ENCODE measurements around the gene SDHA. TPM values are rescaled to one million over a fixed set of nuclear protein-coding genes. Genes with fewer than 3 reads are reported as not detected.
"Not testable (repeated sequence)": the region's sequence is repeated elsewhere in the genome, so short reads cannot be mapped to it uniquely, and the experiment has no call there.

Gene SDHA
- total RNA-seq, 2 donors from 2014 or later, result 242 to 366 TPM

DNA sequence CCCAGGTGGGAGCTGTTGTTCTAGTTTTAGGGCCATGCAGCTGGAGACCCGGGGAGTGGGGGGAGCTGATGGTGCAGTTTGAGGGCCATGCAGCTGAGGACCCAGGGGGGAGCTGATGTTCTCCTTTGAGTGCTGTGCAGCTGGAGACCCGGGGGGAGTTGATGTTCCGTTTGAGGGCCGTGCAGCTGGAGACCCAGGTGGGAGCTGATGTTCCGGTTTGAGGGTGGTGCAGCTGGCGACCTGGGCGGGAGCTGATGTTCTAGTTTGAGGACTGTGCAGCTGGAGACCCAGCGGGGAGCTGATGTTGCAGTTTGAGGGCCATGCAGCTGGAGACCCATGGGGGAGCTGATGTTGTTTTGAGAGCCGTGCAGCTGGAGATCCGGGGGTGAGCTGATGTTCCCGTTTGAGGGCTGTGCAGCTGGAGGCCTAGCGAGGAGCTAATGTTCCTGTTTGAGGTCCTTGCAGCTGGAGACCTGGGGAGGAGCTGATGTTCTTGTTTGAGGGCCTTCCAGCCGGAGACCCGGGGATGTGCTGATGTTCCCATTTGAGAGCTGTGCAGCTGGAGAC lies 68.0 kb downstream of the SDHA start:
- Histone ChIP-seq H3K27me3 (no peaks in the 10 kb centered on the region), H3K36me3 (no peaks in the 10 kb centered on the region), H3K4me1 (no peaks in the 10 kb centered on the region), H3K9me3 (no peaks in the 10 kb centered on the region), H3K4me3 (no peak overlapping the region), H3K27ac (no peak overlapping the region)
- TF ChIP-seq, protein P1, sequence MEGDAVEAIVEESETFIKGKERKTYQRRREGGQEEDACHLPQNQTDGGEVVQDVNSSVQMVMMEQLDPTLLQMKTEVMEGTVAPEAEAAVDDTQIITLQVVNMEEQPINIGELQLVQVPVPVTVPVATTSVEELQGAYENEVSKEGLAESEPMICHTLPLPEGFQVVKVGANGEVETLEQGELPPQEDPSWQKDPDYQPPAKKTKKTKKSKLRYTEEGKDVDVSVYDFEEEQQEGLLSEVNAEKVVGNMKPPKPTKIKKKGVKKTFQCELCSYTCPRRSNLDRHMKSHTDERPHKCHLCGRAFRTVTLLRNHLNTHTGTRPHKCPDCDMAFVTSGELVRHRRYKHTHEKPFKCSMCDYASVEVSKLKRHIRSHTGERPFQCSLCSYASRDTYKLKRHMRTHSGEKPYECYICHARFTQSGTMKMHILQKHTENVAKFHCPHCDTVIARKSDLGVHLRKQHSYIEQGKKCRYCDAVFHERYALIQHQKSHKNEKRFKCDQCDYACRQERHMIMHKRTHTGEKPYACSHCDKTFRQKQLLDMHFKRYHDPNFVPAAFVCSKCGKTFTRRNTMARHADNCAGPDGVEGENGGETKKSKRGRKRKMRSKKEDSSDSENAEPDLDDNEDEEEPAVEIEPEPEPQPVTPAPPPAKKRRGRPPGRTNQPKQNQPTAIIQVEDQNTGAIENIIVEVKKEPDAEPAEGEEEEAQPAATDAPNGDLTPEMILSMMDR (IDR thresholded peaks at IDR 0.05), result no peak
- DNase-seq (ENCODE audit: low spot score), result no peak

DNA sequence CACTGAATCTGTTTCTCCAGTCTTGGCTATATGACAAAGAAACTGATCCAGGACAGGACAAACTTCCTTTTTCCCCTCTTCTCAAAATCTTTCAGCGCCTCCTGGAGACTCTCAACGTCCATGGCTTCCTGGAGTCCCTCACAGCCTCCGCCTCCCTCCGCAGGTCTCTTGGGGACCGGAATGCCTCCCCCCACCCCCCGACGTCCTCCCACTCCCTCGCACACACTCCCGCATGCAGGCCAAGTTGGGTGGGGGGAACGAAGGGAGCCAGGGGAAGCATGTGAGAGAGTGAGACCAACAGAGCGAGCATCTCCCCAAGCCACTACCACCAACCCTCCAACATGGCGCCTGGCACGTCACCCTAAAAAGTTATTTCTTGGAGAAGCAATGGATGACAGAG lies 72.1 kb downstream of the SDHA start:
- not testable (repeated sequence) for H3K36me3 ChIP-seq; H3K9me3 ChIP-seq; DNase-seq (ENCODE audit: low spot score); H3K27ac ChIP-seq; H3K4me1 ChIP-seq; H3K4me3 ChIP-seq; H3K27me3 ChIP-seq

DNA sequence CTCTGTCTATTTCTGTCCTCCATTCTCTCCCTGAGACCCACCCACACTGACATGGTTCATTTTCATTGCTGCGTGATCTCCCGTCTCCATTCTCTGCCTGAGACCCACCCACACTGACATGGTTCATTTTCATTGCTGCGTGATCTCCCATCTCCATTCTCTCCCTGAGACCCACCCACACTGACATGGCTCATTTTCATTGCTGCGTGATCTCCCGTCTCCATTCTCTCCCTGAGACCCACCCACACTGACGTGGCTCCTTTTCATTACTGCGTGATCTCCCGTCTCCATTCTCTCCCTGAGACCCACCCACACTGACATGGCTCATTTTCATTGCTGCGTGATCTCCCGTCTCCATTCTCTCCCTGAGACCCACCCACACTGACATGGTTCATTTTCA lies 73.2 kb downstream of the SDHA start:
- DNase-seq (ENCODE audit: low spot score), result not testable (repeated sequence)

DNA sequence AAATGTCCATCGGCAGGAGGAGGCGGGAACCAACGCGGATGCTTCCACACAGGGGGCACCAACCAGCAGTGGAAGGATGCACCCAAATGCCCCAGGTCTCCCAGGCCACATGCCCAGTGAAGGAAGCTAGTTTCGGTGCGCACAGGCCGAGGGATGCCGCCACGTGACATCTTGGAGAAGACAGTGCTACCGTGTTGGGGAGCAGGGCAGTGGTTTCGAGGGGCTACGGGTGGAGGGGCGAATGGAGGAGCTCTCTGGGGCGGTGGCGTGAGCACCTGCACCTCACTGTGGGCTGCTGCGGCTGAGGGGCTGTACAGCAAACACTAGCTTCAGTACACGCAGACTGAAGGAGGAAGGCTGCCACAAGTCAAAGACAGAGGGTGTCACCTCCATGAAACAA lies 76.7 kb downstream of the SDHA start:
- not testable (repeated sequence) for H3K9me3 ChIP-seq; H3K27ac ChIP-seq; H3K36me3 ChIP-seq; DNase-seq (ENCODE audit: low spot score); H3K4me1 ChIP-seq; H3K4me3 ChIP-seq; H3K27me3 ChIP-seq

More for the DNA sequence above, 73.2 kb downstream of the SDHA start:
- not testable (repeated sequence) for H3K36me3 ChIP-seq, H3K27ac ChIP-seq, H3K27me3 ChIP-seq, H3K4me3 ChIP-seq, H3K4me1 ChIP-seq, H3K9me3 ChIP-seq

DNA sequence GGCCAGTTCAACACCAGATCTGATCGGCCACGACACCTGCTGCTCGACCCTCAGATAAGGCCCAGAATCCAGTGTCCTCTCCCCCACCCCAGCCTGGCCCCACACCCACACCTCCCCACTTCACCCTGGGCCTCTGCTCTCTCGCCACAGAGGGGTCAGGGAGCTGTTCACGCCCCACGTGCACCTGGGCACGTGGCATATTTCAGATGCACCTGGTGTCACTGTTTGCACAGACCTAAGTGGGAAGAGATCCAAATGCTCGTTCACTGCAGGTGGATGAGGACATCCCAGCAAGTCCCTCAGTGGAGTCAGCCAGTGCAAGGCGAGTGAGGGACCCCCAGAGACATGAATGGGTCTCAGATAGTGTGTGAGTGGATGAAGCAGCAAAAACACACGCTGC lies 78.1 kb downstream of the SDHA start:
- DNase-seq (ENCODE audit: low spot score); H3K4me1 ChIP-seq; H3K9me3 ChIP-seq; H3K27me3 ChIP-seq; H3K27ac ChIP-seq; H3K4me3 ChIP-seq; H3K36me3 ChIP-seq: not testable (repeated sequence)

DNA sequence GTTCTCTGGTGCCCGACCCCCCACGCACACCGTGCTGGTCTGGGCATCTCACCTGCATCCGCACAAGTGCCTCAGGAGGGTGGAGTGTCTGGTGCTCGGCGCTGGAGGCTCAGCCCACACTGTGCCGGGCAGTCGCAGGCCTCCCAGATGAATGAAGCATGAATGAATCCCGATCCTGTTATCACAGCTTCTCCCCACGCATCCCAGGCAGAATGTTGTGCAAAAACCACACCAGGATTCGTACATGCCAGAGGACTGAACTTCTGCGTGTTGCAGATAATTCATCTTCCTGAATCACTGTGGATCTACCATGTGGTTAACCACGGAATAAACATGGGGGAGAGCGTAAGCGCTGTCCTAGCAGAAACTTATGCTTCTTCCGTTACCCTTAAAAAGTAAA lies 78.8 kb downstream of the SDHA start:
- not testable (repeated sequence) for DNase-seq (ENCODE audit: low spot score); H3K4me3 ChIP-seq; H3K9me3 ChIP-seq; H3K36me3 ChIP-seq; H3K4me1 ChIP-seq; H3K27ac ChIP-seq; H3K27me3 ChIP-seq

DNA sequence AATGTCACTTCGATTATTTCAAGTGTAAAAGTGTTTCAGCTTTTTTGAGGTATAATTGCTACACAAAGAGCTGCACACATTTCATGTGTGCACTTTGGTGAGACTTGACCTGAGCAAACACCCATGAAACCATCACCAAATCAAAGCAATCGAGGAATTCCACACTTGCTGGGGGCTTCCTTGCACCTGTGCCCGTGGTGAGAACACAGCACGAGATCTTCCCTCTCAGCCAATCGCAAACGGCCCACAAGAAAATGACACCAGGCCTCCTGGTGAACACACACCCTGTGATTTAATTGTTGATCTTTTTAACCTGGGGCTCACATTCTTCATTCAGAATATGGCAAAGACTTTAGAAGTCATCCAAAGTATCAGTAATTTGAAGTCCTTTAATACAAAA lies 79.3 kb downstream of the SDHA start:
- not testable (repeated sequence) for H3K4me1 ChIP-seq; H3K9me3 ChIP-seq; H3K36me3 ChIP-seq; H3K27ac ChIP-seq; H3K27me3 ChIP-seq; H3K4me3 ChIP-seq; DNase-seq (ENCODE audit: low spot score)

DNA sequence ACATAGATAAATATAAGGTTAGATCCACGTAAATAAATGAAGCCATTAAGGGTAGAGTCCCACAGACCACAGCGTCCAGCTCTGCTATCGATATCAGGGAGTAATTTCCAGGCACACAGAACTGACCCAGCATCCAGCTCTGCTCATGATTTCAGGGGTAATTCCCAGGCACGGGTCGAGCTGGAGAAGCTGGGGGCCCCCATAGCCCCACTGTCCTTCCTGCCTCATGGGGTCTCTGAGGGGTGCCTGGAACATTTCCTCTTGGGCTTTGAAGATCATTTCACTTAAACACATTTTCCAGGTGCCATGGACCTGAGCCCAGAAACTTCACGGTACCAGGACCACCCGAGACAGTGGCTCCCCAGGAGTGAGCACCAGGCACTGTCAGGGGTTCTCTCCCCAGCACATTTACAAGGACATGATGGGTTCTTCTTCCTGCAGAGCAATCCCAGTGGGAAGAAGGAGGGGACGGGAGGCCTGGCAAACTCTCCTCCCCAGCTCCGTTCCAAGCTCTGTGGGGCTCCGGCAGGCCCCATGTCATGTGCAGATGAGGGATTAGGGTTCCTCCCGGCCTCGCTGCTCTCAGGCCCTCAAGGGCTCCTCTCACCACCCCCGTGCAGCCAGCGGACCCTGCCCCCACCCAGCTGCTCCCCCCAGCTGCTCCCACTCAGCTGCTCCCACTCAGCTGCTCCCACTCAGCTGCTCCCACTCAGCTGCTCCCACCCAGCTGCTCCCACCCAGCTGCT lies 80.0 kb downstream of the SDHA start:
- H3K9me3 ChIP-seq; H3K27ac ChIP-seq; DNase-seq (ENCODE audit: low spot score); H3K36me3 ChIP-seq; H3K4me1 ChIP-seq; H3K27me3 ChIP-seq; H3K4me3 ChIP-seq: not testable (repeated sequence)

DNA sequence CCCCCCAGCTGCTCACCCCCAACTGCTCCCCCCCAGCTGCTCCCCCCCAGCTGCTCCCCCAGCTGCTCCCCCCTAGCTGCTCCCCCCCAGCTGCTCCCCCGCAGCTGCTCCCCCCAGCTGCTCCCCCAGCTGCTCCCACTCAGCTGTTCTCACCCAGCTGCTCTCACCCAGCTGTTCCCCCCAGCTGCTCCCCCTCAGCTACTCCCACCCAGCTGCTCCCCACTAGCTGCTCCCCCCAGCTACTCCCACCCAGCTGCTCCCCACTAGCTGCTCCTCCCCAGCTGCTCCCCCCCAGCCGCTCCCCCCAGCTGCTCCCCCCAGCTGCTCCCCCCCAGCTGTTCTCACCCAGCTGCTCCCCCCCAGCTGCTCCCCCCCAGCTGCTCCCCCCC lies 80.6 kb downstream of the SDHA start:
- Histone ChIP-seq H3K4me3 (no peak overlapping the region), H3K4me1 (no peaks in the 10 kb centered on the region), H3K9me3 (no peaks in the 10 kb centered on the region), H3K36me3 (no peaks in the 10 kb centered on the region), H3K27me3 (no peaks in the 10 kb centered on the region), H3K27ac (no peak overlapping the region)
- DNase-seq (ENCODE audit: low spot score), result no peak
- TF ChIP-seq, protein P1 (IDR thresholded peaks at IDR 0.05), result no peak

DNA sequence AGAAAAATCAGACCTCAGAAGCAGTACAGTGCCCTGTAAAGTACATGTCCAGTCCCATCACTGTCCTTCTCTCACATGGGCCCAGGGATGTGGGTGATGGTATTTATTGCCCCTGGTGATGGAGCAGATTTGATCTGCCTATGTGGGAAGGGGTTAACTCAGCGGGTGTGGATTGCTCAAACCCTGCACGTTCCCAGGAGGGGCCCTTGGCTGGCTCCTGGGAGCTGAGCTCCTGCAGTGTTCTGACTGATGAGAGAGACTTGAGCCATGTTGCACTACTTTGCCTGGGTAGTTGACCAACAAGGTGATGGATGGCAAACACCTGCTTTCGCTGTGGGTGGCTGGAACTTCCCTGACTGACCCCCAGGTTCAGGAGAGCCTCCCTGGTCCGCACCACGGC lies 81.8 kb downstream of the SDHA start:
- H3K4me3 ChIP-seq; H3K36me3 ChIP-seq; H3K4me1 ChIP-seq; DNase-seq (ENCODE audit: low spot score); H3K9me3 ChIP-seq; H3K27ac ChIP-seq; H3K27me3 ChIP-seq: not testable (repeated sequence)

DNA sequence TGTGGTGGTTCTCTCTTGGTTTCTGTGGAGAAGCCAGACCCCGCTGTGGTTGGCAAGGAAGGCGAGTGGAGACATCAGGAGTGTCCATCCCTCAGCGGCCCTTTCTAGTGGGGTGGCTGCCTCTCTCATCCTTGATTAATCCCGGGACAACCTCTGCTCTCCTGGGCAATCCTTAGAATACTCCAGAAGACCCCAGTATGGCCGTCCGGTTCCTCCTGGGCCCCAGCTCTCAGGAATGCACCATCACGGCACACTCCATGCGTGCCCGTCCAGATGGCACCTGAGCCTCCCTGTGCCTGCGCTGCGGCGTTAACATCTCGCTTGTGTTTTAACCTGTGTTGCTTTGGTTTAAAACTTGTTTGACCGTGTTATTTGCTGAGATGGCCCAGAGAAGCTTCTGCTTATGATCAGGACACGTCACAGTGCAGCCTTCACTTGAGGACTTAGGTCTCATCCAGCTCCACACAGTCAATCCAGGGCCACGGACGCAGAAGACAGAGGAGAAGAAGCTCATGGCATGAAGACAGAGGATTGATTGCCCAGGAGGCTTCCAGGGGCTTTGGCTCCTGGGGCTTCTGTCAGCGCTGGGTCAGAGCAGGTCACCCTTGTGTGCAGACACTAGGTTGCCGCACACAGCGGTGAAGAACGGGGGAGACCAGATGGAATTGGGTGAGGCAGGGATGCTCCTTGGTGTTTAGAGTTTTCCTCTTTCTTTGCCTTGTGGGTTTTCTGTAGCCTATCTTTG lies 82.7 kb downstream of the SDHA start:
- H3K9me3 ChIP-seq; DNase-seq (ENCODE audit: low spot score); H3K4me3 ChIP-seq; H3K4me1 ChIP-seq; H3K36me3 ChIP-seq; H3K27ac ChIP-seq; H3K27me3 ChIP-seq: not testable (repeated sequence)

DNA sequence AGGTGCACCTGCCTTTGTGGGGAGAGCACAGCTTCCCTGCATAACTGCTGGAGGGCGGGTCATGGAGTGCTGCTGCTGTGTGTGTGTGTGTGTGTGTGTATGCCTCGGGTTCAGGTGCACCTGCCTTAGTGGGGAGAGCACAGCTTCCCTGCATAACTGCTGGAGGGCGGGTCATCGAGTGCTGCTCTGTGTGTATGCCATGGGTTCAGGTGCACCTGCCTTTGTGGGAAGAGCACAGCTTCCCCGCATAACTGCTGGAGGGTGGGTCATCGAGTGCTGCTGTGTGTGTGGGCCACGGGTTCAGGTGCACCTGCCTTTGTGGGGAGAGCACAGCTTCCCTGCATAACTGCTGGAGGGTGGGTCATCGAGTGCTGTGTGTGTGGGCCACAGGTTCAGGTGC lies 84.3 kb downstream of the SDHA start:
- H3K4me3 ChIP-seq; H3K27me3 ChIP-seq; H3K4me1 ChIP-seq; DNase-seq (ENCODE audit: low spot score); H3K27ac ChIP-seq; H3K9me3 ChIP-seq: not testable (repeated sequence)
- H3K36me3 ChIP-seq, result peaks cover 16% of the 10 kb centered on the region
